HEK293 (cell line): Measurements from ENCODE around the gene CCDC152.

ENCODE experiments used
- CTCF ChIA-PET: fragments of 350-600 bp; formaldehyde crosslinking; extraction: SDS; loops from one replicate; lab custom pipeline; 2021; ENCODE audit warnings: antibody characterized with exemption; lab: Yijun Ruan, JAX
- POLR2A ChIA-PET: fragments of 300-600 bp; formaldehyde crosslinking; extraction: SDS; loops from one replicate; lab custom pipeline; 2020; ENCODE audit warnings: antibody characterized with exemption, inconsistent platforms; lab: Yijun Ruan, JAX
- H3K27ac ChIP-seq: fragments of 200-500 bp; sonication (Bioruptor generic); 2 replicates; pipeline ENCODE4 v1.5.1; 2014; ENCODE audit warnings: low read depth, low read length, control low read depth, inconsistent platforms; ENCODE audit errors: extremely low read depth
- H3K36me3 ChIP-seq, 2 experiments: fragments of 200-500 bp in 1 of 2; sonication (Bioruptor generic) in 1 of 2; 1 replicate in 1 of 2; 2 replicates in 1 of 2; pipeline ENCODE4 v1.5.1; 2014 to 2017; ENCODE audit warnings: inconsistent platforms in 2 of 2, low read length in 2 of 2; ENCODE audit not compliant: control insufficient read depth in 2 of 2, insufficient read depth in 1 of 2
- H3K4me1 ChIP-seq: fragments of 200-500 bp; sonication (Bioruptor generic); 2 replicates; pipeline ENCODE4 v1.5.1; 2014; ENCODE audit warnings: mild to moderate bottlenecking, low read length, inconsistent platforms; ENCODE audit not compliant: control insufficient read depth, insufficient read depth
- H3K4me3 ChIP-seq: 2 replicates; pipeline ENCODE4 v1.5.1; 2011; ENCODE audit warnings: low read depth, mild to moderate bottlenecking, control low read depth, low read length, moderate library complexity
- H3K9me3 ChIP-seq: fragments of 200-500 bp; sonication (Bioruptor generic); 2 replicates; pipeline ENCODE4 v1.5.1; 2014; ENCODE audit warnings: low read depth, low read length, inconsistent platforms; ENCODE audit not compliant: control insufficient read depth, insufficient read depth
- HOXA7 ChIP-seq: sonication (generic); formaldehyde crosslinking; IDR thresholded peaks from 2 replicates; pipeline ENCODE4 v1.8.1; 2022; ENCODE audit warnings: missing genetic modification reagents, borderline replicate concordance
- MZF1 ChIP-seq: fragments of 450-650 bp; formaldehyde crosslinking; IDR thresholded peaks from 2 replicates; pipeline ENCODE4 v1.5.1; 2017; ENCODE audit warnings: missing biosample characterization, missing genetic modification characterization, borderline replicate concordance
- SCRT1 ChIP-seq: fragments of 450-650 bp; formaldehyde crosslinking; IDR thresholded peaks from 2 replicates; pipeline ENCODE4 v1.5.1; 2016; ENCODE audit warnings: missing biosample characterization, missing genetic modification characterization, borderline replicate concordance
- SETDB1 ChIP-seq: IDR thresholded peaks from one replicate; pipeline ENCODE4 v1.6.1; 2017; ENCODE audit warnings: mild to moderate bottlenecking, low read length, moderate library complexity, mixed read lengths; ENCODE audit not compliant: insufficient read length
- ZBTB48 ChIP-seq: fragments of 450-650 bp; formaldehyde crosslinking; IDR thresholded peaks from 2 replicates; pipeline ENCODE4 v1.5.1; 2016; ENCODE audit warnings: missing biosample characterization, missing genetic modification characterization
- ZFHX2 ChIP-seq: fragments of 450-650 bp; formaldehyde crosslinking; conservative IDR thresholded peaks from 2 replicates; pipeline ENCODE4 v1.5.1; 2016; ENCODE audit warnings: missing biosample characterization, missing genetic modification characterization
- ZNF133 ChIP-seq: fragments of 450-650 bp; formaldehyde crosslinking; IDR thresholded peaks from 2 replicates; pipeline ENCODE4 v1.5.1; 2016; ENCODE audit warnings: missing biosample characterization, missing genetic modification characterization
- ZNF214 ChIP-seq: fragments of 450-650 bp; formaldehyde crosslinking; IDR thresholded peaks from 2 replicates; pipeline ENCODE4 v1.5.1; 2017; ENCODE audit warnings: missing biosample characterization, mild to moderate bottlenecking, missing genetic modification characterization, borderline replicate concordance
- ZNF221 ChIP-seq: fragments of 450-650 bp; formaldehyde crosslinking; IDR thresholded peaks from 2 replicates; pipeline ENCODE4 v1.5.1; 2017; ENCODE audit warnings: missing biosample characterization, missing genetic modification characterization, borderline replicate concordance
- ZNF473 ChIP-seq: fragments of 450-650 bp; formaldehyde crosslinking; IDR thresholded peaks from 2 replicates; pipeline ENCODE4 v1.5.1; 2017; ENCODE audit warnings: missing biosample characterization, missing genetic modification characterization
- ZNF510 ChIP-seq: fragments of 450-650 bp; formaldehyde crosslinking; IDR thresholded peaks from 2 replicates; pipeline ENCODE4 v1.5.1; 2018; ENCODE audit warnings: mild to moderate bottlenecking, missing genetic modification characterization, missing biosample characterization; ENCODE audit not compliant: insufficient replicate concordance
- ZNF549 ChIP-seq: fragments of 450-650 bp; IDR thresholded peaks from 2 replicates; pipeline ENCODE4 v1.5.1; 2018; ENCODE audit warnings: missing biosample characterization, missing genetic modification characterization, mild to moderate bottlenecking, inconsistent platforms, moderate library complexity
- ZNF561 ChIP-seq: fragments of 450-650 bp; IDR thresholded peaks from 2 replicates; pipeline ENCODE4 v1.5.1; 2018; ENCODE audit warnings: missing biosample characterization, missing genetic modification characterization, borderline replicate concordance
- ZNF654 ChIP-seq: fragments of 450-650 bp; formaldehyde crosslinking; IDR thresholded peaks from 2 replicates; pipeline ENCODE4 v1.5.1; 2016; ENCODE audit warnings: low read depth, missing biosample characterization, missing genetic modification characterization
- ZNF785 ChIP-seq: fragments of 450-650 bp; formaldehyde crosslinking; IDR thresholded peaks from 2 replicates; pipeline ENCODE4 v1.5.1; 2016; ENCODE audit warnings: missing biosample characterization, missing genetic modification characterization
- TF ChIP-seq, protein P1 (sequence below): fragments of 450-650 bp; formaldehyde crosslinking; IDR thresholded peaks from 2 replicates; pipeline ENCODE4 v1.5.1; 2016; ENCODE audit warnings: missing biosample characterization, missing genetic modification characterization
- TF ChIP-seq, protein P2 (sequence below): fragments of 450-650 bp; formaldehyde crosslinking; IDR thresholded peaks from 2 replicates; pipeline ENCODE4 v1.5.1; 2016; ENCODE audit warnings: missing biosample characterization, missing genetic modification characterization, low read depth
- TF ChIP-seq, protein P3 (sequence below): fragments of 450-650 bp; formaldehyde crosslinking; IDR thresholded peaks from 2 replicates; pipeline ENCODE4 v1.5.1; 2016; ENCODE audit warnings: missing biosample characterization, missing genetic modification characterization, borderline replicate concordance
- TF ChIP-seq, protein P4 (sequence below): fragments of 450-650 bp; formaldehyde crosslinking; IDR thresholded peaks from 2 replicates; pipeline ENCODE4 v1.5.1; 2016; ENCODE audit warnings: missing biosample characterization, missing genetic modification characterization, borderline replicate concordance

The CCDC152 gene

DNA sequence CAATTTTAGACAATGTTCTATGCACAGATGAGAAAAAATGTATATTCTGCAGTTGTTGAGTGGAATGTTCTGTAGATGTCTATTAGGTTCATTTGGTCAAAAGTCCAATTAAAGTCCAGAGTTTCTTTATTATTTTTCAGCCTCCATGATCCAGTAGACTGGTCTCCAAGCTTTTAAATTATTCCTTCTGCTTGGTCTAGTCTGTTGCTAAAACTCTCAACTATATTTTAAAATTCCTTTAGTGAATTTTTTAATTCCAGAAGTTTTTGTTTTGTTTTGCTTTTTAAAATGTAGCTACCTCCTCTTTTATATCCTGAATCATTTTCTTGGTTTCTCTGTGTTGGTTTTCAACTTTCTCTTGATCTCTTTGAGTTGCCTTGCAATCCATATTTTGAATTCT, 30.5 kb downstream of the CCDC152 start:
- ChIA-PET CTCF (interaction anchor here (0.7 to 1.8 kb wide), 2 partner anchors 14 to 102 kb away, joined by 4 read pairs; no protein-coding TSS in a partner anchor), POLR2A (no interaction called here)
- Histone ChIP-seq H3K9me3 (no peaks in the 10 kb centered on the region; the same call in 1 of the 2 replicates), H3K27ac (no peak overlapping the region), H3K36me3 (no peaks in the 10 kb centered on the region), H3K4me1 (no peaks in the 10 kb centered on the region), H3K4me3 (no peak overlapping the region)
- no peak for TF ChIP-seq ZNF133 (tag by site-specific recombination)
- no peak for TF ChIP-seq ZNF785
- TF ChIP-seq ZNF654 (tag by site-specific recombination), result no peak
- no peak for TF ChIP-seq ZNF473 (tag by site-specific recombination)
- TF ChIP-seq SETDB1, result peak; percentile 59

DNA sequence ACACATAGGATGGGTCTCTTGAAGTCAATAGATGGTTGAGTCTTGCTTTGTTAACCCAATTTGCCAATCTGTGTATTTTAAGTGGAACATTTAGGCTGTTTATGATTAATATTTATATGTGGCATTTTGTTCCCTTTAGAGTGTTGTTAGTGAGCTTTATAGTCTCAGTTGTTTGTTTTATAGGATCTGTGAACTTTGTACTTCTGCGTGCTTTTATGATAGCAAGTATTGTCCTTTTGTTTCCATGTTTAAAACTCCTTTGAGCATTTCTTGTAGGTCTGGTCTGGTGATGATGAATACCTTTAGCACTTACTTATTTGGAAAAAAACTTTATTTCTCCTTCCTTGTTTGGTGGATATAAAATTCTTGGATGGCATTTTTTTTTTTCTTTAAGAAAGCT, 31.2 kb downstream of the CCDC152 start:
- ChIA-PET CTCF (interaction anchor here (0.7 to 1.8 kb wide), 3 partner anchors 8 to 101 kb away, joined by 3 to 4 read pairs (median 4); no protein-coding TSS in a partner anchor), POLR2A (no interaction called here)
- Histone ChIP-seq H3K9me3 (no peaks in the 10 kb centered on the region; the same call in 1 of the 2 replicates), H3K36me3 (no peaks in the 10 kb centered on the region), H3K27ac (no peak overlapping the region), H3K4me3 (no peak overlapping the region), H3K4me1 (no peaks in the 10 kb centered on the region)
- TF ChIP-seq ZNF549 (tag by site-specific recombination), result no peak
- TF ChIP-seq, protein P1, sequence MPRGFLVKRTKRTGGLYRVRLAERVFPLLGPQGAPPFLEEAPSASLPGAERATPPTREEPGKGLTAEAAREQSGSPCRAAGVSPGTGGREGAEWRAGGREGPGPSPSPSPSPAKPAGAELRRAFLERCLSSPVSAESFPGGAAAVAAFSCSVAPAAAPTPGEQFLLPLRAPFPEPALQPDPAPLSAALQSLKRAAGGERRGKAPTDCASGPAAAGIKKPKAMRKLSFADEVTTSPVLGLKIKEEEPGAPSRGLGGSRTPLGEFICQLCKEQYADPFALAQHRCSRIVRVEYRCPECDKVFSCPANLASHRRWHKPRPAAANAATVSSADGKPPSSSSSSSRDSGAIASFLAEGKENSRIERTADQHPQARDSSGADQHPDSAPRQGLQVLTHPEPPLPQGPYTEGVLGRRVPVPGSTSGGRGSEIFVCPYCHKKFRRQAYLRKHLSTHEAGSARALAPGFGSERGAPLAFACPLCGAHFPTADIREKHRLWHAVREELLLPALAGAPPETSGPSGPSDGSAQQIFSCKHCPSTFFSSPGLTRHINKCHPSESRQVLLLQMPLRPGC (tag by site-specific recombination), result no peak
- no peak for TF ChIP-seq SCRT1
- TF ChIP-seq, protein P2, sequence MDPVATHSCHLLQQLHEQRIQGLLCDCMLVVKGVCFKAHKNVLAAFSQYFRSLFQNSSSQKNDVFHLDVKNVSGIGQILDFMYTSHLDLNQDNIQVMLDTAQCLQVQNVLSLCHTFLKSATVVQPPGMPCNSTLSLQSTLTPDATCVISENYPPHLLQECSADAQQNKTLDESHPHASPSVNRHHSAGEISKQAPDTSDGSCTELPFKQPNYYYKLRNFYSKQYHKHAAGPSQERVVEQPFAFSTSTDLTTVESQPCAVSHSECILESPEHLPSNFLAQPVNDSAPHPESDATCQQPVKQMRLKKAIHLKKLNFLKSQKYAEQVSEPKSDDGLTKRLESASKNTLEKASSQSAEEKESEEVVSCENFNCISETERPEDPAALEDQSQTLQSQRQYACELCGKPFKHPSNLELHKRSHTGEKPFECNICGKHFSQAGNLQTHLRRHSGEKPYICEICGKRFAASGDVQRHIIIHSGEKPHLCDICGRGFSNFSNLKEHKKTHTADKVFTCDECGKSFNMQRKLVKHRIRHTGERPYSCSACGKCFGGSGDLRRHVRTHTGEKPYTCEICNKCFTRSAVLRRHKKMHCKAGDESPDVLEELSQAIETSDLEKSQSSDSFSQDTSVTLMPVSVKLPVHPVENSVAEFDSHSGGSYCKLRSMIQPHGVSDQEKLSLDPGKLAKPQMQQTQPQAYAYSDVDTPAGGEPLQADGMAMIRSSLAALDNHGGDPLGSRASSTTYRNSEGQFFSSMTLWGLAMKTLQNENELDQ, result no peak
- no peak for TF ChIP-seq ZFHX2
- no peak for TF ChIP-seq ZNF214 (tag by site-specific recombination)
- TF ChIP-seq HOXA7, result no peak
- no peak for TF ChIP-seq MZF1 (tag by site-specific recombination)
- TF ChIP-seq ZBTB48 (tag by site-specific recombination), result no peak
- no peak for TF ChIP-seq ZNF561 (tag by site-specific recombination)
- TF ChIP-seq ZNF221 (tag by site-specific recombination), result no peak
- TF ChIP-seq, protein P3, sequence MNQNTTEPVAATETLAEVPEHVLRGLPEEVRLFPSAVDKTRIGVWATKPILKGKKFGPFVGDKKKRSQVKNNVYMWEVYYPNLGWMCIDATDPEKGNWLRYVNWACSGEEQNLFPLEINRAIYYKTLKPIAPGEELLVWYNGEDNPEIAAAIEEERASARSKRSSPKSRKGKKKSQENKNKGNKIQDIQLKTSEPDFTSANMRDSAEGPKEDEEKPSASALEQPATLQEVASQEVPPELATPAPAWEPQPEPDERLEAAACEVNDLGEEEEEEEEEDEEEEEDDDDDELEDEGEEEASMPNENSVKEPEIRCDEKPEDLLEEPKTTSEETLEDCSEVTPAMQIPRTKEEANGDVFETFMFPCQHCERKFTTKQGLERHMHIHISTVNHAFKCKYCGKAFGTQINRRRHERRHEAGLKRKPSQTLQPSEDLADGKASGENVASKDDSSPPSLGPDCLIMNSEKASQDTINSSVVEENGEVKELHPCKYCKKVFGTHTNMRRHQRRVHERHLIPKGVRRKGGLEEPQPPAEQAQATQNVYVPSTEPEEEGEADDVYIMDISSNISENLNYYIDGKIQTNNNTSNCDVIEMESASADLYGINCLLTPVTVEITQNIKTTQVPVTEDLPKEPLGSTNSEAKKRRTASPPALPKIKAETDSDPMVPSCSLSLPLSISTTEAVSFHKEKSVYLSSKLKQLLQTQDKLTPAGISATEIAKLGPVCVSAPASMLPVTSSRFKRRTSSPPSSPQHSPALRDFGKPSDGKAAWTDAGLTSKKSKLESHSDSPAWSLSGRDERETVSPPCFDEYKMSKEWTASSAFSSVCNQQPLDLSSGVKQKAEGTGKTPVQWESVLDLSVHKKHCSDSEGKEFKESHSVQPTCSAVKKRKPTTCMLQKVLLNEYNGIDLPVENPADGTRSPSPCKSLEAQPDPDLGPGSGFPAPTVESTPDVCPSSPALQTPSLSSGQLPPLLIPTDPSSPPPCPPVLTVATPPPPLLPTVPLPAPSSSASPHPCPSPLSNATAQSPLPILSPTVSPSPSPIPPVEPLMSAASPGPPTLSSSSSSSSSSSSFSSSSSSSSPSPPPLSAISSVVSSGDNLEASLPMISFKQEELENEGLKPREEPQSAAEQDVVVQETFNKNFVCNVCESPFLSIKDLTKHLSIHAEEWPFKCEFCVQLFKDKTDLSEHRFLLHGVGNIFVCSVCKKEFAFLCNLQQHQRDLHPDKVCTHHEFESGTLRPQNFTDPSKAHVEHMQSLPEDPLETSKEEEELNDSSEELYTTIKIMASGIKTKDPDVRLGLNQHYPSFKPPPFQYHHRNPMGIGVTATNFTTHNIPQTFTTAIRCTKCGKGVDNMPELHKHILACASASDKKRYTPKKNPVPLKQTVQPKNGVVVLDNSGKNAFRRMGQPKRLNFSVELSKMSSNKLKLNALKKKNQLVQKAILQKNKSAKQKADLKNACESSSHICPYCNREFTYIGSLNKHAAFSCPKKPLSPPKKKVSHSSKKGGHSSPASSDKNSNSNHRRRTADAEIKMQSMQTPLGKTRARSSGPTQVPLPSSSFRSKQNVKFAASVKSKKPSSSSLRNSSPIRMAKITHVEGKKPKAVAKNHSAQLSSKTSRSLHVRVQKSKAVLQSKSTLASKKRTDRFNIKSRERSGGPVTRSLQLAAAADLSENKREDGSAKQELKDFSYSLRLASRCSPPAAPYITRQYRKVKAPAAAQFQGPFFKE, result no peak
- TF ChIP-seq ZNF510 (tag by site-specific recombination), result no peak
- no peak for TF ChIP-seq ZNF133 (tag by site-specific recombination)
- TF ChIP-seq, protein P4, sequence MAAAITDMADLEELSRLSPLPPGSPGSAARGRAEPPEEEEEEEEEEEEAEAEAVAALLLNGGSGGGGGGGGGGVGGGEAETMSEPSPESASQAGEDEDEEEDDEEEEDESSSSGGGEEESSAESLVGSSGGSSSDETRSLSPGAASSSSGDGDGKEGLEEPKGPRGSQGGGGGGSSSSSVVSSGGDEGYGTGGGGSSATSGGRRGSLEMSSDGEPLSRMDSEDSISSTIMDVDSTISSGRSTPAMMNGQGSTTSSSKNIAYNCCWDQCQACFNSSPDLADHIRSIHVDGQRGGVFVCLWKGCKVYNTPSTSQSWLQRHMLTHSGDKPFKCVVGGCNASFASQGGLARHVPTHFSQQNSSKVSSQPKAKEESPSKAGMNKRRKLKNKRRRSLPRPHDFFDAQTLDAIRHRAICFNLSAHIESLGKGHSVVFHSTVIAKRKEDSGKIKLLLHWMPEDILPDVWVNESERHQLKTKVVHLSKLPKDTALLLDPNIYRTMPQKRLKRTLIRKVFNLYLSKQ (tag by site-specific recombination), result no peak
